Activated CD4-positive, alpha-beta T cell treated with anti-CD3 and anti-CD28 coated beads, Interleukin-2, amount 10 ng/mL, durations not matched to agents 7 days and 5 days (primary cell): ENCODE measurements around the gene ZNF71. TPM values are rescaled to one million over a fixed set of nuclear protein-coding genes. Genes with fewer than 3 reads are reported as not detected.
"Not testable (repeated sequence)": the region's sequence is repeated elsewhere in the genome, so short reads cannot be mapped to it uniquely, and the experiment has no call there.

ENCODE experiments used
- CTCF ChIA-PET: fragments of 350-600 bp; sonication (Branson Sonifier 250); formaldehyde crosslinking; loops from one replicate; lab custom pipeline; 2021; ENCODE audit warnings: antibody characterized with exemption; lab: Charles Lee
- POLR2A ChIA-PET: fragments of 350-600 bp; sonication (Branson Sonifier 250); formaldehyde crosslinking; loops from one replicate; lab custom pipeline; 2021; ENCODE audit warnings: antibody characterized with exemption; lab: Charles Lee
- DNase-seq: peaks from one replicate; pipeline ENCODE4 v3.0.0-alpha.2; 2020
- H3K27ac Mint-ChIP-seq: one replicate; pipeline ENCODE4 v1.8.0; 2021; ENCODE audit warnings: mild to moderate bottlenecking, moderate library complexity, mixed read lengths
- H3K27me3 Mint-ChIP-seq: one replicate; pipeline ENCODE4 v1.8.0; 2021; ENCODE audit warnings: mixed read lengths
- H3K36me3 Mint-ChIP-seq: one replicate; pipeline ENCODE4 v1.8.0; 2021; ENCODE audit warnings: low read depth, mixed read lengths
- H3K4me1 Mint-ChIP-seq: one replicate; pipeline ENCODE4 v1.8.0; 2021; ENCODE audit warnings: mixed read lengths
- H3K4me3 Mint-ChIP-seq: one replicate; pipeline ENCODE4 v1.8.0; 2021; ENCODE audit warnings: mild to moderate bottlenecking, moderate library complexity, mixed read lengths
- H3K9me3 Mint-ChIP-seq: one replicate; pipeline ENCODE4 v1.8.0; 2021; ENCODE audit warnings: mixed read lengths
- total RNA-seq, 2 experiments: library from RNA; stranded (reverse); gene quantifications; one replicate each; pipeline ENCODE4 v1.2.3, GENCODE V29; 2021

ZNF71 gene
- total RNA-seq, 2 experiments from 2014 or later = 6.4 TPM

- H3K27ac Mint-ChIP-seq = peak within 1 kb of the TSS; percentile 88
- H3K27me3 Mint-ChIP-seq = no peaks in the 10 kb centered on the region
- ChIA-PET POLR2A (no interaction called here), CTCF (no interaction called here)
- H3K9me3 Mint-ChIP-seq = peaks cover 17% of the 10 kb centered on the region
- peaks cover 15% of the 10 kb centered on the region for H3K4me1 Mint-ChIP-seq
- H3K4me3 Mint-ChIP-seq = peak within 1 kb of the TSS; percentile 82
- peaks cover 13% of the 10 kb centered on the region for H3K36me3 Mint-ChIP-seq
- peak; percentile 82 for DNase-seq
Observed at GRCh38 chr19:56671613-56671994, 76.5 kb downstream of the ZNF71 start, which contains the start of gene ZNF835. TSS of gene ZNF835 (minus strand) at chr19:56671757. CDS start at chr19:56665198, 6,559 bp downstream.

GRCh38 chr19:56672610-56673009, 77.5 kb downstream of the ZNF71 start:
- CTCF ChIA-PET = not testable (repeated sequence)

More at GRCh38 chr19:56672610-56673009, 77.5 kb downstream of the ZNF71 start:
- not testable (repeated sequence) for H3K4me3 Mint-ChIP-seq, H3K27ac Mint-ChIP-seq, H3K27me3 Mint-ChIP-seq, DNase-seq
- H3K4me1 Mint-ChIP-seq = peaks cover 15% of the 10 kb centered on the region
- POLR2A ChIA-PET = interaction anchor here (0.7 kb wide), 1 partner anchor 134 kb away, joined by 7 read pairs; no protein-coding TSS in a partner anchor
- peaks cover 13% of the 10 kb centered on the region for H3K36me3 Mint-ChIP-seq
- peaks cover 22% of the 10 kb centered on the region for H3K9me3 Mint-ChIP-seq

Other genes starting within 250 kb of the ZNF71 start
- 1 to 10 TPM; 2.9 to 3.7 TPM for gene ZNF582, start 201.8 kb upstream of the ZNF71 start, total RNA-seq
- 1 to 10 TPM; 5.8 TPM for gene ZNF583, start 191.0 kb upstream of the ZNF71 start, total RNA-seq
- 1 to 10 TPM in 1 of 2 experiments, under 1 TPM in 1; 1.00 to 1.0 TPM for gene ZNF667, start 118.0 kb upstream of the ZNF71 start, total RNA-seq
- 1 to 10 TPM; 1.1 to 1.5 TPM for gene ZNF471, start 87.4 kb upstream of the ZNF71 start, total RNA-seq
- 1 to 10 TPM; 4.7 to 5.6 TPM for gene ZFP28, start 56.4 kb upstream of the ZNF71 start, total RNA-seq
- gene ZNF470, start 27.8 kb upstream of the ZNF71 start, total RNA-seq = 1 to 10 TPM; 4.4 to 6.3 TPM
- under 1 TPM; 0.20 to 0.25 TPM for gene SMIM17, start 47.9 kb downstream of the ZNF71 start, total RNA-seq
- 1 to 10 TPM; 1.4 to 1.7 TPM for gene ZNF835, start 76.5 kb downstream of the ZNF71 start, total RNA-seq
- not detected for gene PEG3, start 245.4 kb downstream of the ZNF71 start, total RNA-seq
- not detected for gene ZIM2, start 245.4 kb downstream of the ZNF71 start, total RNA-seq